ENCODE results near the gene SARS1. TPM values are rescaled to one million over a fixed set of nuclear protein-coding genes. Genes with fewer than 3 reads are reported as not detected.
"Not testable (repeated sequence)": the region's sequence is repeated elsewhere in the genome, so short reads cannot be mapped to it uniquely, and the experiment has no call there.

SARS1 gene
- polyA plus RNA-seq, 3 donors = 117 to 144 (median 143) TPM

DNA sequence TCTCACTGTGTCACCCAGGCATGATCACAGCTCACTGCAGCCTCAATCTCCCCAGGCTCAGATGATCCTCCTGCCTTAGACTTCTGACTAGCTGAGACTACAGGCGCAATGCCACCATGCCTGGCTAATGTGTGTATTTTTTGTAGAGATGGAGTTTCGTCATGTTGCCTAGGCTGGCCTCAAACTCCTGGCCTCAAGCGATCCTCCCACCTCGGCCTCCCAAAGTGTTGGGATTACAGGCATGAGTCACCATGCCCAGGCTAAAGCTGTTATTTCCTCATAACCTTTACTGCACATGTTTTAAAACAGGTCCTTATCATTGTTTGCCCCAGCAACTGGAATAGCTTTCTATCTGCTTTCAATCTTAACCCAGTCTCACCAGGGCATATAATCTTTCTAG is 2.9 kb downstream of the SARS1 start:
- DNase-seq = no peak

DNA sequence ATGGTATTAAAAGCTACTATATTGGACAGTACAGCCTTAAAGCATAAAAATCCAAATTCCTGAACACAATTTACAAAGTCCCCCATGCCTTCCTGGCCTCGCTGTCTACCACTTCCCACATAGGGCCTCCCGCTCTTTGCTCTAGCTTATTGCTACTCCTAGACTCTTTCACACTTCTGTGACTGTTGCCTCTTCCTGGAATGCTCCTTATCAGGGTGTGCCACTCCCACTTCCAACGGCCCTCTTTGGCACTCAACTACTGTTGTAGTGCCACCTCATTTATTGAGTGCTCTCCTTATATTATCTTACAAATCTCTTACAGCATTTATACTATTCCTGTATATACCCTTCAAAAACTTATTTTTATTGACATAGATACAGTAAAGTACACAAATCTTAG is 4.8 kb downstream of the SARS1 start:
- no peak for DNase-seq

DNA sequence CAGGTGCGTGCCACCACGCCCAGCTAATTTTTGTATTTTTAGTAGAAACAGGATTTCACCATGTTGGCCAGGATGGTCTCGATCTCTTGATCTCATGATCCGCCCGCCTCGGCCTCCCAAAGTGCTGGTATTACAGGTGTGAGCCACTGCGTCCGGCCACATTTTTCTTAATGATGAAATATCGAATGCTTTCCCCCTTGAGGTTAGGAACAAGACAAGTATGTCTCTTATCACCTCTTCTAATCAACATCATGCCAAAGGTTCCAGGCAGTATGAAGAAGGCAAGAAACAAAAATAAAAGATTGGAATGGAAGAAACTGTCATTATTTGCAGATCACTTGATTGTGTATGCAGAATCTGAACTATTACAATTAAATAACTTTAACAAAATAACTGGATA is 7.5 kb downstream of the SARS1 start:
- not testable (repeated sequence) for DNase-seq

DNA sequence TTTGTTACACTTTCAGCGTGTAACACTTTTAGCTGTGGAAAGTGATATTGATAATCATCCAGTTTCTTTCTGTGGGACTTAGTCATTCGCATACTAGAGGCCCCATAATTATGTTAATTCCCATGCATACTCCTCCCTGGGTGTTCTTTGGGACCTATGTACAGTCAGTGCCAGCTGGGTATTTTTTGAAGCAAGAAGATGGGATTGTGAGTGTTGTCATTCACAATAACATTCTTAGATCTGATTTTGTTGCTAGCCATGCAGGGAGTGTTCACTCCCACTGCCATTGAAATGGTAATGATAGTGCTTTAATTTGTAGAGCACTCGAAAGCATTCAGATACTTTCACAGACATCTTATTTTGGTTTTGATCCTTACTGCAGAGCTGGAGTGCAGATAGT is 11.6 kb downstream of the SARS1 start:
- DNase-seq = no peak

DNA sequence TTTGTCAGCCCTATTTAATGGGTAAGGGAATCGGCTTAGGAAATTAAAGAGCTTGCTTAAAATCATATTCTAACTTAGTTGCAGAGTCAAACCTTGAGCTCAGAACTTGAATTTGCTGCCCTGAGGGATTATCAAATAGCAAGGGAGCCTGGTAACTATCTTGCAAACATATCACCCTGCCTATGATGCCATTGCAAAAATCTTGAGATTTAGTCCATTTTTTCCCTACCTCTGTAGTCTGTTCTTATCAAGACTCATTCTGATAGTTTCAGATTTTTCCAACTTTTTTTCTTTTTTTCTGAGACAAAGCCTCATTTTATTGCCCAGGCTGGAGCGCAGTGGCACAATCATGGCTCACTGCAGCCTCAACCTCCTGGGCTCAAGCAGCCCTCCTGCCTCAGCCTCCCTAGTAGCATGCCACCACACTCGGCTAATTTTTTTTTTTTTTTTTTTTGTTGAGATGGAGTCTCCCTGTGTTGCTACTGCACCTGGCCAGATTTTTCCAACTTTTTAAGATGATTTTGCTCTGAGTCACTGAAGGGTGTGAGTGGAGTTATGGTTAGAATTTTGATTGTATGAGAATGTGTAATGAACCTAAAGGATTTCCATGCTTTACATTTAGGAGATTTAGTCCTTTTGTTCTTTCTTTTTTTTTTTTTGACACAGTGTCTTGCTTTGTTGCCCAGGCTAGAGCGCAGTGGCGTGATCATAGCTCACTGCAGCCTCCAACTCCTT is 12.2 kb downstream of the SARS1 start:
- DNase-seq = no peak

DNA sequence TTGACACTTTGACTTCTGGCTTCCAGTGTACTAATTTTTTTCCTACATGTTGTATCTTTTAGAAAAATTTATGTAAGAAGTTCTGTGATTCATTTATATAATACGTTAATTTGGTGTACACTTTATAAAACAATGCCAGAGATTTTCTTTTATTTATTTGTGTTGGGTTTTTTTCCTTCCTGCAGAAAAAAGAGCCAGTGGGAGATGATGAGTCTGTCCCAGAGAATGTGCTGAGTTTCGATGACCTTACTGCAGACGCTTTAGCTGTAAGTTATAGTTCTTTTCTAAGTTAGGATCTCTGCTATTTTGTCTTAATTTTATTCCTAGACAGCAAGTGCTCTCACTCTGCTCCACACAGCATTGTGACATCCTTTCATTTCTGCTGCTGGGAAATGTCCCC is 14.4 kb downstream of the SARS1 start:
- DNase-seq = no peak

DNA sequence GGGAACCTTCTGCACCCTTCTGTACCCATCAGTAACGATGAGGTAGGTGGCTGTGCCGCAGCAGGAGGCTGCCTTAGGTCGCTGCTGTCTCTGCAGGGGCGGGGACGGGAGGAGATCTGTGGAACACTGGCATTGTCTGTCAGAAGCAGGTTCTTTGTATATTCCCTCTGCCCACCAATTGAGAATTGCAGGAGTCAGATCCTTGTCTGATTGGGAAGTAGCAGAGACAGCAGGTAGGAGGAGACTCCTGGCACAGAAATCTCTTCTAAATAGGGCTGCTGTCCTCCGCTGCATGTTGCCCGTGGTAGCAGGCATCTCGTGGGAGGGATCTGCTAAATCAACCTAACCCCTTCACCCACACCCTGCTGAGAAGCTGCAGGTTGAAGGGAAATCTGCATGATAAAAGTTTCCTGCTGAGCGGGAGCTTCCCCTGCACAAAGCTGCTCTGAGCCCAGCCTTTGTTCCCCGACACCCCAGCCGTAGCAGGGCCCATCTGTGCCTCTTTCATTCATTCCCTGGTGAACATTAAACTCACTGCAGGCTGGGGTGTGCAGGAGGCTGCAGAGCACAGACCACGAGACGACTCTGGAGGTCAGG is 15.9 kb downstream of the SARS1 start:
- DNase-seq = no peak

DNA sequence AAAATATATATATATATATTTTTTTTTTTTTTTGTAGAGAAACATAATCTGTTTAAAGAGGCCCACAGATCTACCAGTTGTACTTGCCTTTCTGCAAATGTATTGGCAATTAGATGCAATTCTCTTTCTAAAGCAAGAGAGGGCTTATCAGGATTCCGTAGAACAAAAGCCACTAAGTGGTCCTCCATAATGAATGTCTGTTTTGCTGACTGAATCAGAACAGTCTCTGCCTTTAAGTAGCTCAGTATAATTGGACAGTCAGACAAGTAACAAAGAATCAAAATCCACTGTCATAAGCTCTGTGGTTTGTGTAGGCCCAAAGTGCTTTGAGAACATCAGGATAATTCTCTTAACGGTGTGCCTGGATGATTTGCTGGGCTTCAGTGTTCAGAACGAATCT is 17.3 kb downstream of the SARS1 start:
- DNase-seq = no peak

DNA sequence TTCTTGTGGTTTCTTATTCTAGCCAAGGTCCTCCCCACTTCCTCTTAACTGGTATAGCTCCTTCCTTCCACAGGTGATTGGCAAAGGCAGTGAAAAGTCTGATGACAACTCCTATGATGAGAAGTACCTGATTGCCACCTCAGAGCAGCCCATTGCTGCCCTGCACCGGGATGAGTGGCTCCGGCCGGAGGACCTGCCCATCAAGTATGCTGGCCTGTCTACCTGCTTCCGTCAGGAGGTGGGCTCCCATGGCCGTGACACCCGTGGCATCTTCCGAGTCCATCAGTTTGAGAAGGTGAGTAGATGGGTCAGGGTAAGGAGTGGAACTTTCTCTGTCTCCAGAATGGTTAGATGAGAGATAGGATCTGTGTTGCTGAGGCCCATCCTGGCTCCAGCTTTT is 21.4 kb downstream of the SARS1 start:
- DNase-seq = no peak

DNA sequence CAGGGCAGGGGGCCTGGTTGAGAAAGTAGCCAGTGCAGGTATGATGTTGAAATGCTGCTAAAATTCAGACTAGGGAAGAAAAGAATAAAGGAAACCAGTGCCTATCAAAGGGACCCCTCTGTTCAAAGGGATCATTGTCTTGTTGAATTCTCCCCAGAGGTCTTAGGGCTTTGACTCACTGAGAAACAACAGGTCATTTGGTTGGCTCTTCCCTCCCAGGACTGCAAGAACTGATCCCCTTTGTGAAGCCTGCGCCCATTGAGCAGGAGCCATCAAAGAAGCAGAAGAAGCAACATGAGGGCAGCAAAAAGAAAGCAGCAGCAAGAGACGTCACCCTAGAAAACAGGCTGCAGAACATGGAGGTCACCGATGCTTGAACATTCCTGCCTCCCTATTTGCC is 23.8 kb downstream of the SARS1 start:
- DNase-seq = no peak

DNA sequence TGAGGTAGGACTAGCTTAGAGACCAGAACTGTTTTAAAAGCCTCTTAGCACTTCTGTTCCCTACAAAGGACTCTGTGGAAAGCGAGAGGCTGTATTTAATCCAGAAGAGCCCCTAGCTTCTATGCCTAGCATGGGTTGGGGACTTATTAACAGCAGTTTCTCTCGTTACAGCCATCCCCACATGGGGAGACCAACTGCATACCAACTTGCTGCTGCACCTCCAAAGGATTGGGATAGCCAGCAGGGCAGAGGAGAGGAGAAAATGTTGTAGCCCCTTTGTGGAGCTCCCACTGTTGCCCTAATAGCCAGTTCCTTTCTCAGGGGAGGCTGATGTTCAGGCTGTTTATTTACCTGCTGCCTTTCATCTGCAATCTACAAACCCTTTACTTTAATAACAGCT is 24.7 kb downstream of the SARS1 start:
- no peak for DNase-seq

DNA sequence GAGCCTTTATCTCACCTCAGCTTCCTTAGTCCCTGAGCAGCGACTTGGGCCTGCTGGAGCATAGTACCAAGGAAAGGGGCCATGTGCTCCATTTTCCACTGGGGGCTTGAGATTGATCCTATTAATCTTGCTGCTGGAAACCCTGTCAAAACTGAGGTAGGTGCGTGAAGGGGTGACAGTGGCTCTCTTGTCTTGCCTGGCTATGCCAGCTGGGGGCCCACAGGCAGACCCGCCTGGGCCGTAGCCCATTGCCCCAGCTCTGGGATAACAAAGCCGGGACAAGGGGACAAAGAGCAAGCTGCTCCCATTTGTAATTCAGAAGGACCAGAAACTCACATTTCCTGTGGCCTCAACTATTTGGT is 25.3 kb downstream of the SARS1 start:
- no peak for DNase-seq

DNA sequence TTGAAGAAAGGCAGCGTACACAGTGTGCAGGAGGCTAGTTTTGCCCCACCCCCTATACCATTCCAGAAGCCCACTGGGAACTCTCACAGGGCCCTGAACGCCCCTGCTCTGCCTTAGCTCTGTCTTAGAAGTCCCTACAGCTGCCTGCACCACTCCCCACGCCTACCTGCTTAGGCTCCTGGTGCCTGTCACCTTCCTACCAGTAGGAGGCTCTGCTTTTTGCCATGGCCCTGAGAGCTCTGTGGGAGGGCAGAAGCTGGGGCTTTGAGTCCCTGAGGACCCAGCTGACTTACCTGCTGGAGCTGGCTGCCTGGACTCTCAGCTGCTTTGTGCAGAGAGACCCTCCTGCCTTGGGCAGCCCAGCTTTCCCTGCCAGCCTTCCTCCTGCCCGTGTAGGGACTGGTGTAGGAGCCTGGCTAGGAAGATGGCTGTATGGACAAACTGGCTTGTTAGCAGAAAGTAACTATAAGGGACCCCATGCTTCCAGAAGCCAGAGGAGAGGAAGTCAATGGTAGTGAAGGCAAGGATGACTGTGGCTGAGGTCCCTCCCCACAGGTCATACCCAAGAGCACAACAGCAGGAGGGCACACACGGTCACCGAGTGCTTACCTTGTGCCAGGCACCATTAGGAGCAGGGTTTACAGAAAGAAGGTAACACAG is 25.8 kb downstream of the SARS1 start:
- DNase-seq = no peak

DNA sequence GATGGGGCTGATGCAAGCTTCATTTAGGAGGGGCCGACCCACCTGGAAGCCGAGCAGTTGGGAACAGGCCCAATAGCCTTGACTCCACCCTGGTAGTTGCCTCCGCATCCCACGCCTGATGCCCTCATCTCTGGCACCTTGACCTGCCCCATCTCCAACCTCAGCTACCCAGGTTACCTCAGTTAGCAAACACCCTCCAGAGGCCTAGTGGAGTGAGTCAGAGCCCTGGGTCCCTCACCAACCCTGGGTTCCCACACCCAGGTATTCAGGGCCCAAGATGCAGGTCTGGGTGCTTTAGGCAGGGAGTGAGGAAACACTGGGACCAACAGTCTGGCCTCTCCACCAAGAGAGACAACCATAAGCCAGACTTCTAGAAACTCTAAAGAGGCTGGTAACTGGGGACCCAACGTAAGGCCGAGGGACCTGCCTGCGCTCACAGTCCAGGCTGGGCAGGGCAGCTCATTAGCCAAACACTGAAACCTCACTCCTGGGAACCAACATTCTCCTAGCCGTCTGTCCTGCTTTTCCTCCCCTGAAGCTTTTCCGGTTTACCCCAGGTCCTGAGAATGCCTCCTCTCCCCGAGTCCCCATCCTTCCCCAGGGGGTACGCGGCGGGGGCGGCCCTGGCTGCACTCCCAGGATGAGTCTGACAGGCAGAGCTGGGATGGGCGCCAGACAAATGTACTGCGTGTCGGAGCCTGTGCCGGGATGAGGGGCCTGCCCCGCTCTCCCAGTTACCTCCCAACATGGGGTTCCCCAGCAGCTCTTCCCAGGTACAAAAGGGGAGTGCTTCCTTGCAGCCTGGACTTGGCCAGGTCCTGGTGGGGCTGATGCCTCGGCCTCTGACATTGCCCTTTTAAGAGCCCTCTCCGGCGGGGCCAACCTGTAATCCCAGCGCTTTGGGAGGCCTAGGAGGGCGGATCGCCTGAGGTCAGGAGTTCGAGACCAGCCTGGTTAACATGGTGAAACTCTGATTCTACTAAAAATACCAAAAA is 26.7 kb downstream of the SARS1 start:
- DNase-seq = no peak

DNA sequence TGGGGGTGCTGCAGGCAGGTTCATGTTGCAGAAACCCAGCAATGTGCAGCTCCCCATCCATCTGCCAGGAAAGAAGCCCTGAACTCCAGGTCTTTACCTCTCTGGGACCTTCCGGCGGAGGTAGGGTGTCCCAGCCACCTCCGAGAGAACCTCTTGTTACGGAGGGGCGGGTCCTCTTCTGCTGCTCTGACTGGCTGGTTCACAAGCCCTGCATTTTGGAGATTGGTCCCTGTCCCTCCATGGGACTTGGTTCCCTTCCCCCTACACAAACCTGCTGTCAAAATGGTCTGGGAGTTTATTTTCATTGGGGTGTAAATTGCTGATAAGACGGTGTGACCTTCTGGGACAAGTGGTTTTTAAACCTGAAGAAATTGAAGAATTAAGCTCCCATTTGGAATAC is 27.6 kb downstream of the SARS1 start:
- DNase-seq = no peak

DNA sequence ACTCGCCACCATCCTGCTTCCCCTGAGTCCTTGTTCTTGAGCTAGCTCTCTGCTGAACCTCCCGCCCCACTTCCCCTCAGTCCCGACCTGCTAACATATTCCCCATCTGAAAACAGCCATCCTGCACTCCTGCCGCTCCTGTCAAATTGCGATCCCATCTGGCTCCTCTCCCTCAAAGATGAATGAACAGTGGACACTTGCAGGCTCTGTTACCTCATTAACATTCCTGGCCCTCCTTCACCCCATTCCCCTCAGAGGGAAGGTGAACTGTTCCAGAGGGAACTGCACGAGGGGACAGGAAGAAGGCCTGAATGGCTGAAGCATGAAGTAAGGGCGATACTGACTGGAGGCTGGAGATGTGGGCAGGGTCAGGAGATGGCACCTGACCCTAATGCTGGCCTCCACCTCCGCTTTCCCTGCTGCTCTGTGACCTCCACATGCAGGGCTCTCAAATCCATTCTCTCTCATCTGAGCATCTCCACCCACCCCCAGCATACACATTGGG is 28.2 kb downstream of the SARS1 start:
- no peak for DNase-seq

DNA sequence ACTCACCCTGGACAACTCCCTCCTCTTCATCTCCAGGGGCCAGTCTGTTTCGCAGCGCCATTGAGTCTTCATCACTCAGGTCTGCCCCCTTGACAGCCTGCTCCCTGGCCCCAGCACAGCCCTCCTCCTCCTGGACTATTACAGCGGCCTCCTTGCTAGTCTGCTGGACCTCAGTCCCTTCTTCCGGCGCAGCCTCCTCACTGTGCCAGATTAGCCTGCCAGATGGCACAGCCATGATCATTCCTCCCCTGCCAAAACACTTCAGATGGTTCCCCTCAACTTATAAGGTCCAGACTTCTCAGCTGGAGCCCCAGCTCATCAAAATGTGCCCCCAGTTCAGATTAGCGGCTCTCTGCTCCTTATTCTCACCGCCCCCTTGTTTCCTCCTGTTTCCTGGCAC is 28.7 kb downstream of the SARS1 start:
- no peak for DNase-seq

DNA sequence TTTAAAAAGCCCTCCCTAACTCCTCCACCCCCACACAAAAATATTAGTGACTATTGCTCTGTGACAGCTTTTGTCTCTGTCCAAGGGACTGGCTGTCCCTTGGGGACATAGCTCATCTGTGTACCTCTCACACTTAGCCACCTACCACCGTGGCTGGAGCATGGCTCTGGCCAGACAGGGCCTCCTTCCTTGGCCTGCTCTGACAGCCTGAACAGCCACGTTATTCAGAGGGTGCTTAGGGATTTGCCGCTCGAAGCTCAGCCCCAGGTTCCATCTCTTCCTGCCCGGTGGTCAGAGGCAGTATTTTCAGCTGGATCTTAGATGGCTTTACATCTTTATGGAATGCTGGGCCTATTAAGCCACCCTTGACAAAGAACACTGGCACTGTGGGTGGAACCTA is 29.5 kb downstream of the SARS1 start:
- no peak for DNase-seq

DNA sequence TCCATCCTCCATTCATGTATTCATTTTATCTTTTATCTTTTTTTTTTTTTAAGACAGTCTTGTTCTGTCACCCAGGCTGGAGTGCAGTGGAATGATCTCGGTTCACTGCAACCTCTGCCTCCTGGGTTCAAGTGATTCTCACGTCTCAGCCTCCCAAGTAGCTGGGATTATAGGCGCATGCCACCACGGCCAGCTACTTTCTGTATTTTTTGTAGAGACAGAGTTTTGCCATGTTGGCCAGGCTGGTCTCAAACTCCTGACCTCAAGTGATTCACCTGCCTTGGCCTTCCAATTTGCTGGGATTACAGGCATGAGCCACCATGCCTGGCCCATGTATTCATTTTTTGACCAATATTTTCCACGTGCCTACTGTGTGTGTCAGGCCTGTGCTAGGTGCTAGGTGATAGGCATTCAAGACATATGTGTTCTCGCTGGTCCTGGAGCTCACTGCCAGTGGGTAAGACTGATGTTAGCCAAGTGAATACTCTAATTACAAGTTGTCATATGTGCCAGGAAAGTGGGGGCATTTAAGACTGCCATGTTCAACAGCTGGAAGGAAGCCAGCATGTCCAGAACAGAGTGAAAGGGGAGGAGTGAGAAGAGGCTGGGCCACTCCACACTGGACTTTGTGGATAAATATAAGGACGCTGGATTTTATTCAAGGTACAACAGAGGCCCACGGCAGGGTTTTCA is 30.3 kb downstream of the SARS1 start:
- DNase-seq = no peak

DNA sequence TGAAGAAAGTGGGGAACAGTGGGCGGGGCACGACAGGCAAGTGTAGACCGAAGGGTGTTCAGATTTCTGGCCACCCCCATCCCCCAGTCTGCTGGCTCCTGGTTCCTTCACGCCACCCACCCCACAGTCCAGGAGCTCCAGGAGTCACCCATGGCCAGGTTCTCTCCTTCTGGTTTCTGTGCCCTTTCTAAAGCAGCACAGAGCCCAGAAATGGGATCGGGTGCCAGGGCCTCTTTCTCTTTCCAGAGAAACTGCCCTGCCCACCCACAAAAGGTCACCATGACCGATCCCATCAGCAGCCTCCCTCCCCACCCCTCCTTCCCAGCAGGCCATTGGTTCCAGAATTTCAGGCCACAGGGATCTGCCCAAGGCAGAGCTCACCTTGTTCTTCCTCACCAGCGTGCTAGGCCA is 32.4 kb downstream of the SARS1 start:
- no peak for DNase-seq
